NCI-H1436 treated with DMSO at 0.1 percent for 48 hours (cell line): ENCODE measurements around the gene EGFL7.

Experiments
- DNase-seq: peaks from one replicate; lab custom pipeline; 2025; lab: John Stamatoyannopoulos, UW

EGFL7 gene

DNA sequence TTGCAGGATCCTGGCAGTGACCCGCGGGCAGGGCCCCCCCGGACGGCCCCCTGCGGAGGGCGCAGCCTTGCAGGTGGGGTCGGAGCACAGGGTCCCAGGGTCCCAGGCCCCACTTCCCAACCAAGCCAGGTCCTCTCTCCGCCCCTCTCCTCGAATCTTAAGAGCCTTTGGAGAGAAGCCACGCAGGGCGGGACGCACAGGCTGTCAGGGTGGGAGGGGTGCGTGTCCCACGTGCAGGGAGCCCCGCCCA, 18.4 kb upstream of the EGFL7 start:
- no peak for DNase-seq

DNA sequence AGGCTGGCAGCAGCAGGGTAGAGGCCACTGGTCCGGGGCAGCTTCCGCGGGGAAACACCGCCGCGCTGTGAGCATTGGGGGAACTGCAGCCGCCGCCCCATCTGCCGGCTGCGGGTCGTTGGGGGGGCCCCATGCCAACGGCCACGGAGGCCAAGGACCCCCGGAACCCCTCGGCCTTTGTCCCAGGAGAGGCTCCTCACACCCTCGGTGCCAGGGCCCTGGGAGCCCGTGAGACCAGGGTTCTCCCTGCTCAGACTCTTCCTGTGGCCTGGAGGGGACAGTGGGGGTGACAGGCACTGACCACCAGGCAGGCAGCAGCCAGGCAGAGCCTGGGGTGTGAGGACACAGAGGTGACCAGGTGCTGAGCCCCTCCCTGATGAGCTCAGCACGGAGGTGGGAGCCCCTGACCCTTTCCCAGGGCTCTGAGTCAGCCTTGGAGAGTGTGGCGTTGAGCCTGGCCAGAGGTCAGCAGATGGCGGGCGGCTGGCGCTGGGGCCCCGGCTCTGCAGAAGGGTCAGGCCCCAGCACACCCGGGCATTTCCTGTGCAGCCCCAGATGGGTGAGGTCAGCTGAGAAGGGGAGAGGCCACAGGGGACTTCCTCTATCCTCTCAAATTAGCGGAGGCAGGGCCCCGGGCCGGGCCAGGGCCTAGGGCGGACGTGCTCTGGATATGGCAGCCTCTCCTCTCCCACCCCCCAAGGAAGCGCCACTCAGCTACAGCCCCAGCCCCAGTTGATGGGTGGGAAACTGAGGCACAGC, 17.9 kb upstream of the EGFL7 start:
- DNase-seq: no peak

DNA sequence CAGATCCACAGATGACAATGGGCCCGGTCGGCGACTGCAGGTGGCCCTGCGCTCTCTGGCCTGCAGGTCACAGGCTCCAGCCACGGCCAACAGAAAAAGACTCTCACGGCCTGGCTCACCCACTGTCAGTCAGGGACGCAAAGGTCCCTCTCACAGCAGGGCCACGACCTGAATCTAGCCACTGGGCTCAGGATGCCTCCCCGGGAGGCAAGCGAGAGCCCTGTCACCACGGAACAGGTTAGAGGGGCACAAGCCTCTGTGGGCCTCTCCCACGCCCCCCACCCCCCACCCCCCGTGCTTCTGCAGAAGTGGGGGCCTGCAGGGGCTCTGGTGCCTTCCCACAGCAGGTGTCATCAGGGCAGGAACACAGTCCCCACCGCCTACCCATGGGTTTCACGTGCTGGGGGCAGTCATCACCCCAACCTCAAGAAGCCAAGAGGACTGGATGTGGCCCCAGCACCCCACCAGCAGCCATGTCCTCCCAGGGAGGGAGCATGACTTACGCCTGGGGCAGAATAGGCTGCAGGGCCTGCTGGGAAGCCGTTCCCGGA, 17.3 kb upstream of the EGFL7 start:
- DNase-seq: no peak

DNA sequence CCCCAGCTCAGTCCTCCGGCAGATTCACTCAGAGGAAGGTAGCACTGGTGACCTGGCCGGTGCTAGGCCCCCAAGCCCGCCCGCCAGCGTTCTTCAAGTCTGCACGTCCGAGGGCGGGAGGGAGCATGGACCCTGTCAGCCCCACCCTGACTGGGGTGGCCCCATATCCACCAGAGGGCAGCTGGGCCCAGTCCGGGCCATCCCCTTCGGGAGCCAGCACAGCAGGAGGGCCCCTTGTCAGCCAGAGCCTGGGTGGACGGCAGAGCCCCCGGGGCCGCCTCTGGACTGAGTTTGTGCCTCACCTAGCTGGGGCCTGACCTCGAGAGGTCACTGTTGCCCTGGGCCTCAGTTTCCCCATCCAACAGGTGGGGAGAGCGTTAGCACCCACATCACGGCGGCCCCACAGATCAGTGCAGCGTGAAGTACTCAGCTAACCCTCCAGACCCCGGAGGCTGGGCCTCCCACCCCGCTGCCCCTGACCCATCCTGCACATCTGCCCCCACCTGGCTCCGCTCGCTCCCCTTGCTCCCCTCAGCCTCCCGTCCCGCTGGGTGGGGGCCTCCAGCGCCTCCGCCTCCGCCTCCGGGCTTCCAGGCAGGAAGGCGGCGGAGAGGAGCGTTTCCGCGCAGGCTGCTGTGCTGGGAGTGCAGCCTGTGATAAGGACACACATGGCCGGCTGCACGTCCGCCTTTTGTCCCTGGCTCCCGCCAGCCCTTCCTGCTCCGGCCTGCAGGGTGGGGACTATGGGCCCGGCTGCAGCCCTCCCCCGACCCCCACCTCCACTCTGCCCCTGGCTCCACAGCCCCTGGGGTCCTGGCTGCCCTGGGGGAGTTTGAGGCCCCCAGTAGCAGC, 16.6 kb upstream of the EGFL7 start:
- DNase-seq: no peak

DNA sequence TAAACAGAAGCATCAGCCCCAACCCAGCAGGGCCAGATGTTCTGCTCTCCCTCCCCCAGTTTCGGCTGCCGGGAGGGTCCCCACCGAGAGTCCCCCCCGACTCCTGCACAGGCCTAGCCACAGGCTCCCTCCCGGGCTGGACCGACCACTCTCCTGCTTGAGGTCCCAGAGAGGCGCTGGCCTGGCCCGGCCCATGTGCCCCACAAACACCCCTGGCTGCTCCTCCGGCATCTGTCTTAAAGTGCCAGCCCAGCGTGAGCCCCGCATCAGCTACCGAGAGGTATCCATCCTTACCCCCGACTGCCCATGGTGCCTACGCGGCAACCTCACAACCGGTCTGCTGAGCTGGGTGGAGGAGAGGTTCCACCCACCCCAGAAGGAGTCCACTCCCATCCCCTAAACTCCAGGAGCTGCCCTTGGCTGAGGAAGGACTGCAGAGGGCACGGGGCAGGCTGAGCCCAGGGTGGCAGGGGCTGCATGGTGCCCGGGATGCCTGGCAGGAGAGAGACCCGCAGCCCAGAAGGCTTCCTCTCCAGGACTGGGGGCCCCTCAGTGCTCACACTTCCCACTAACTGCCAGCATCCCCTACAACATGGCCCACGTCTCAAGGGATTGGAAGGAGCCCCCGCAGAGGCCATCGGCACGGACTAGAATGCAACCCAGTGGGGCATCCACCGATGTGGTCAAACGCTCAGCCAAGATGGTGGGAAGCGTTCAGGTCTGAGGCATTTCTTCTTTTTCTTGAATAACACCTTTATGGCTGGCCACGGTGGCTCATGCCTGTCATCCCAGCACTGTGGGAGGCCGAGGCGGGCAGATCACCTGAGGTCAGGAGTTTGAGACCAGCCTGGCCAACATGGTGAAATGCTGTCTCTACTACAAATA, 15.6 kb upstream of the EGFL7 start:
- DNase-seq: no peak

- DNase-seq: no peak
These were observed 14.0 kb upstream of the EGFL7 start for GRCh38 chr9:136648751-136649150.

- DNase-seq: no peak
These were observed 12.7 kb upstream of the EGFL7 start for GRCh38 chr9:136650021-136650420.

DNA sequence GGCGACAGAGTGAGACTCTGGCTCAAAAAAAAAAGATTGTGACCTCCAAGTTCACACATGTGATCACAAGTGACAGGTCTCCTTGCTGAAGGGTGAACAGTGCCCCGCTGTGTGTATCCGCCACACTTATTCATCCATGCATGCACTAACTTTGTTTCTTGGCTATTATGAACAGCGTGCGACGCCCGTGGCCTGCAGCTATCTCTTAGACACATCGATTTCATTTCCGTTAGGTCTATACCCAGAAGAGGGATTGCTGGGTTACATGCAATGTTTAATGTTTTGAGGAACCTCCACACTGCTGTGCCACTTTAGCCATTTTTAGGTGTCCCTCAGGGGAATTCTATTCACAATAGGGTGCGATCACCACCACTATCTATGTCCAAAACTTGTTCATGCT, 12.1 kb upstream of the EGFL7 start:
- DNase-seq: no peak

GRCh38 chr9:136651860-136652259, 10.9 kb upstream of the EGFL7 start:
- DNase-seq: no peak

GRCh38 chr9:136653323-136654079, 9.2 kb upstream of the EGFL7 start:
- DNase-seq: no peak

DNA sequence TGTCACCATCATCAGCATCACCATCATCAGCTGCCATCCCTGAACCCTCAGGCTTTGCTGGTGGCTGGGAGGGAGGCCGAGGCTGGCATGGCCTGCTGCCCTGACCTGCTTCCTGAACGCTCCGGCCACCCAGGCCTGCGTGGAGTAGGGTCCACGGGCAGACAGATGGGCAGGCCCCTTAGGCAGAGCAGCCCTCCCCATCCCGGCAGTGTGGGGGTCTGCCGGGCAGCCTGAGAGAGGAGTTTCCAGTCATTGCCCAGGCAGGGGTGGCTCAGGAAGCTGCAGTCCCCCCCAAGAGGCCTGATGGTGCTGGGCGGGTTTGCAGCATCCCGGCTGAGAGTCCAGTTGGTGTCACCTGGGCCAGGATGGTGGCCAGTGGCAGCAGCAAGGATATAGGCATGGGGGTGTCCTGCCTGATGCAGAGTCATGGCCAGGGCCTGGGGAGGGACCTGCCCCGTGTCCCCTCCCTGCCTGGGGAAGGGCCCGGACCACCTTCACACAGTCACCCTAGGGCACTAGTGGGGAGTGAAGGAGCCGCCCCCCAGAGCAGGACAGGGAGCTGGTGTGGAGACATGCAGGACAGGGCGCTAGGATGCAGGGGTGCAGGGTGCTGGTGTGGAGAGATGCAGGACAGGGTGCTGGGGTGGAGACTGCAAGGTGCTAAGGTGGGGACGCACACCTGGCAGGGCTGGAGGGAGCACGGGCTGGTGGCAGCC, 7.7 kb upstream of the EGFL7 start:
- DNase-seq: no peak

DNA sequence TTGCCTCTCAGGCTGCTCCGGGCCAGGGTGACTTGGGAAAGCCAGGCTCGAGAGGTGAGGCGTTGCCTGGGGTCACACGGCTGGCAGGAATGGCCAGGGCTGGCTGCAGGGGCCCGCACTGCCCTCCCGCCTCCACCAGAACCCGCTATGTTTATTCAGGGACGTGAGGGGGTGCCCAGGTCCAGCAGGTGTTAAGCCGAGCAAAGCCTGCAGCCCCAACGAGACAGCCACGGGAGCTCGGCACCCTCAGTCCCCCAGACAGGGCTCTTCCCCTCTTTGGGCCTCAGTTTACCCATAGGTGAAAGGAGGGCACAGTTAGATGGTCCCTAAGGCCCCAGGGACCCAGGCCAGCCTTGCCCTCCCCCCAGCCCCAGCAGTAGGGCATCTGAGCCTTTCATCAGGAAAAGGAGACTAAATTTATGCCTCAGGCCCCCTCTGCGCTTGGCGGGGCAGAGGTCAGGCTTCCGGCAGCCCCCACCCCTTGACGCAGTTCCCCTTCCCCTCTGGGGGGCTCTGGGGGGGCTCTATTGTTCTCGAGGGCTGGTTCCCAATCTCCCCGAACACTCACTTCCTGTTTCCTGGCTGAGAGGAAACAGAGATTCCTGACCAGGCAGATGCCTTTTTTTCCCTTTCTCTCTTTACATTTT, 7.1 kb upstream of the EGFL7 start:
- no peak for DNase-seq

GRCh38 chr9:136656183-136656738, 6.5 kb upstream of the EGFL7 start:
- DNase-seq: no peak

GRCh38 chr9:136656795-136657611, 5.7 kb upstream of the EGFL7 start:
- no peak for DNase-seq

DNA sequence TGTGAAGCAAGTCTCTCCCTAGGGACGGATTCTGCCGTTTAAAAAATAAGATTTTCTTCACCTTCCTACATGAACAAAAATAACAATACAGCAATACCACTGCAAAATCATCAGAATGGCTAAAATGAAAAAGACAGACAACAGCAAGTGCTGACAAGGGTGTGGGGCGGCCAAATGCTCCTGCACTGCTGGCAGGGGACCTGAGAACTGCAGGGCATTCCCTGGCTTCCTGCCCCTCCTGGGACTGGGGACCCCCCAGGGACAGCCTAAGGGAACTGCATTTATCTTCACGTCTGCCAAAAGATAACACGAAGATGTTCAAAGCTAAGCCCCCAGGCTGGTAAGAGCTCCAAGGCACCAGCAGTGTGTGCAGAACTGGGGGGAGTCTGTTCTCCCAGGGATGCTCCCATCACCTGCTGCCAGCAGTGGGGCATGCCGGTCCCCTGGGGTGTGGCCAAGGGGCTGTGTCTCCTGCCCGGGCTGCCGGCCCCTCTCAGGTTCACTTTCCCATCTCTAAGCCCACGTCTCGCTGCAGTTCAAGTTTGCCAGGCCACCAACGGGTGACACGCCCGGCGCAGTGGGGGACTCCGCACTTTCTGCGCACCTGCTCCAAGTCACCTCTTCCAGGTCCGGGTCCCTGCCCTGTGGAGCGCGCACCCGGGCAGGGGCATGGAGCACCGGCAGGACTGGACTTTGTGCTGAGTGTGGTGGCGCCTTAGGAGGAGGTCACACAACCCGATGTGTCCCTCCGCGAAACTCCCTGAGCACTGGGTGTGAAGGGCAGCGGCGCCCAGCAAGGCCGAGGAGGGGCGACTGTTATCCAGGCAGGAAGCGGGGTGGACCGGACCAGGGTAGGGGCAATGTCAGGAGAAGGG, 4.5 kb upstream of the EGFL7 start:
- DNase-seq: no peak

DNA sequence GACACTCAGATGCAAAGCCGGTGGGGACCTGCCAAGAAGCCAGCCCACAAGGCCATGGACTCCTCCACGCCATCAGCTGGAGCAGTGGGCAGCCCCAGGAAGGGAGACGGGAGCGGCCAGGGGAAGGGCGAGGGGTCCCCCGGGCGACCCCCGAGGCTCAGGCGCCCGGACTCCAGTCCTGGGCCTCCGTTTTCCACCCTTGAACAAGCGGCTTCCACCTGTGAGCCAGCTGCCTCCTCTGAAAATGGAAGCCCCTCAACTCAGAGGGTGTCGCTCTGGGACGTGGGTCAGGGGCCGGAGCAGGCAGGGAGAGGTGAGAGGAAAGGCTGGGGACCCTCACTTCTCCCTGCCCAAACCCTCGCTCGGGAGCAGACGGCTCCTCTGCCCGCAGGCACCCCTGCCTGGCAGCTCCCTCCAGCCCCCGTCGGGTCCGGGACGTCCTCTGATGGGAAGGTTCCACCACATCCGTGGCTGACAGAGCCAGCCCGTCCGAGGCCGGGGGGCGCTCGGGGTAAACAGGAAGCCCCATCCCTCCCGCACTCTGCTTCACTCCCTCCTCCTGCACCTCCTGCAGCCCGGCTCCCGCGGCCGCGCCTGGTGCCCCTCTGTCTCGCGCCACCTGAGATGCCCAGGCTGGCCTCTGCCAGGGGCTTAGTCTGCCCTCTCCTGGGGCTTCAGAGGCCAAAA, 3.7 kb upstream of the EGFL7 start:
- DNase-seq: no peak

GRCh38 chr9:136659861-136660784, 2.6 kb upstream of the EGFL7 start:
- no peak for DNase-seq
